H9 (cell line): ENCODE results near the gene PDE7B. TPM values are rescaled to one million over a fixed set of nuclear protein-coding genes. Genes with fewer than 3 reads are reported as not detected.

Source experiments
- DNase-seq: peaks from one replicate; pipeline ENCODE4 v3.0.0-alpha.2; 2017
- H2AFZ ChIP-seq: one replicate; pipeline ENCODE4 v1.6.1; 2013; ENCODE audit warnings: mild to moderate bottlenecking, low read length, control low read depth, moderate library complexity
- H2AK5ac ChIP-seq: 2 replicates; pipeline ENCODE4 v1.6.1; 2013; ENCODE audit warnings: low read length, control low read depth, mixed read lengths; ENCODE audit not compliant: insufficient read length
- H2BK120ac ChIP-seq: one replicate; pipeline ENCODE4 v1.6.1; 2013; ENCODE audit warnings: low read depth, mild to moderate bottlenecking, low read length, control low read depth, inconsistent platforms; ENCODE audit not compliant: poor library complexity, severe bottlenecking
- H2BK12ac ChIP-seq: 2 replicates; pipeline ENCODE4 v1.6.1; 2013; ENCODE audit warnings: low read length, control low read depth, mixed read lengths, low read depth; ENCODE audit not compliant: insufficient read length
- H2BK15ac ChIP-seq: 2 replicates; pipeline ENCODE4 v1.6.1; 2013; ENCODE audit warnings: low read depth, low read length, control low read depth
- H2BK20ac ChIP-seq: one replicate; pipeline ENCODE4 v1.6.1; 2013; ENCODE audit warnings: low read depth, mild to moderate bottlenecking, low read length, control low read depth, inconsistent platforms; ENCODE audit not compliant: poor library complexity, severe bottlenecking
- H2BK5ac ChIP-seq: 2 replicates; pipeline ENCODE4 v1.6.1; 2013; ENCODE audit warnings: low read length, control low read depth, mixed read lengths; ENCODE audit not compliant: insufficient read length
- H3K14ac ChIP-seq: 2 replicates; pipeline ENCODE4 v1.6.1; 2013; ENCODE audit warnings: low read length, control low read depth; ENCODE audit not compliant: insufficient read depth
- H3K18ac ChIP-seq: 2 replicates; pipeline ENCODE4 v1.6.1; 2013; ENCODE audit warnings: low read depth, mild to moderate bottlenecking, mixed read lengths, low read length, control low read depth; ENCODE audit not compliant: insufficient read length
- H3K23ac ChIP-seq: 2 replicates; pipeline ENCODE4 v1.6.1; 2013; ENCODE audit warnings: low read length, control low read depth, mixed read lengths, low read depth; ENCODE audit not compliant: insufficient read length
- H3K23me2 ChIP-seq: 2 replicates; pipeline ENCODE4 v1.6.1; 2013; ENCODE audit warnings: low read depth, mild to moderate bottlenecking, mixed read lengths, low read length, control low read depth; ENCODE audit not compliant: insufficient read length, poor library complexity, severe bottlenecking
- H3K27ac ChIP-seq: 2 replicates; pipeline ENCODE4 v1.5.1; 2013; ENCODE audit warnings: low read length, control low read depth, mixed read lengths, low read depth; ENCODE audit not compliant: insufficient read length
- H3K27me3 ChIP-seq: 2 replicates; pipeline ENCODE4 v1.6.1; 2013; ENCODE audit warnings: low read length, control low read depth, inconsistent platforms; ENCODE audit not compliant: insufficient read depth
- H3K4ac ChIP-seq: 2 replicates; pipeline ENCODE4 v1.6.1; 2013; ENCODE audit warnings: low read depth, mild to moderate bottlenecking, control low read depth, inconsistent platforms, low read length, moderate library complexity
- H3K4me1 ChIP-seq: 2 replicates; pipeline ENCODE4 v1.6.1; 2013; ENCODE audit warnings: low read length, control low read depth, inconsistent platforms; ENCODE audit not compliant: insufficient read depth
- H3K4me2 ChIP-seq: 2 replicates; pipeline ENCODE4 v1.6.1; 2013; ENCODE audit warnings: low read length, control low read depth, mixed read lengths; ENCODE audit not compliant: insufficient read length, insufficient read depth
- H3K56ac ChIP-seq: 2 replicates; pipeline ENCODE4 v1.6.1; 2013; ENCODE audit warnings: low read depth, mild to moderate bottlenecking, mixed read lengths, low read length, control low read depth; ENCODE audit not compliant: insufficient read length
- H3K79me1 ChIP-seq: 2 replicates; pipeline ENCODE4 v1.6.1; 2013; ENCODE audit warnings: low read depth, mild to moderate bottlenecking, moderate library complexity, low read length, control low read depth, inconsistent platforms; ENCODE audit not compliant: insufficient read depth, poor library complexity, severe bottlenecking
- H3K79me2 ChIP-seq: 2 replicates; pipeline ENCODE4 v1.6.1; 2013; ENCODE audit warnings: low read length, control low read depth, inconsistent platforms; ENCODE audit not compliant: insufficient read depth
- H3K9ac ChIP-seq: 2 replicates; pipeline ENCODE4 v1.6.1; 2013; ENCODE audit warnings: low read length, control low read depth, mixed read lengths; ENCODE audit not compliant: insufficient read length; ENCODE audit errors: extremely low read depth
- H3K9me3 ChIP-seq: one replicate; pipeline ENCODE4 v1.6.1; 2013; ENCODE audit warnings: low read depth, low read length, inconsistent platforms; ENCODE audit not compliant: control insufficient read depth
- H3T11ph ChIP-seq: one replicate; pipeline ENCODE4 v1.6.1; 2013; ENCODE audit warnings: mild to moderate bottlenecking, low read length, control low read depth, inconsistent platforms
- H4K20me1 ChIP-seq: one replicate; pipeline ENCODE4 v1.6.1; 2013; ENCODE audit not compliant: control insufficient read depth, insufficient read length, insufficient read depth
- H4K5ac ChIP-seq: 2 replicates; pipeline ENCODE4 v1.6.1; 2013; ENCODE audit warnings: low read depth, mild to moderate bottlenecking, mixed read lengths, low read length, control low read depth; ENCODE audit not compliant: insufficient read length
- H4K8ac ChIP-seq: replicated peaks from 2 replicates; pipeline ENCODE4 v1.6.1; 2013; ENCODE audit warnings: low read length, control low read depth, mixed read lengths, low read depth; ENCODE audit not compliant: insufficient read length
- H4K91ac ChIP-seq: 2 replicates; pipeline ENCODE4 v1.6.1; 2013; ENCODE audit warnings: low read depth, mild to moderate bottlenecking, moderate library complexity, mixed read lengths, low read length, control low read depth; ENCODE audit not compliant: insufficient read length
- H3K27ac Mint-ChIP-seq, 3 experiments: 2 replicates in 2 of 3; 3 replicates in 1 of 3; pipeline ENCODE4 v1.8.0; 2020 to 2021; ENCODE audit warnings: mixed read lengths in 3 of 3, mild to moderate bottlenecking in 1 of 3, moderate library complexity in 1 of 3
- H3K27me3 Mint-ChIP-seq: 2 replicates; pipeline ENCODE4 v1.8.0; 2021; ENCODE audit warnings: low read depth, mild to moderate bottlenecking, moderate library complexity, mixed read lengths
- H3K36me3 Mint-ChIP-seq, 3 experiments: 2 replicates in 2 of 3; 3 replicates in 1 of 3; pipeline ENCODE4 v1.8.0; 2020 to 2021; ENCODE audit warnings: low read depth in 3 of 3, mixed read lengths in 3 of 3; ENCODE audit not compliant: insufficient read depth in 1 of 3
- H3K4me1 Mint-ChIP-seq, 2 experiments: 2 replicates each; pipeline ENCODE4 v1.8.0; 2020; ENCODE audit warnings: mixed read lengths in 2 of 2
- H3K4me3 Mint-ChIP-seq, 2 experiments: 2 replicates in 1 of 2; 3 replicates in 1 of 2; pipeline ENCODE4 v1.8.0; 2020 to 2021; ENCODE audit warnings: mild to moderate bottlenecking in 2 of 2, mixed read lengths in 2 of 2, moderate library complexity in 1 of 2
- H3K9me3 Mint-ChIP-seq, 2 experiments: 2 replicates in 1 of 2; 3 replicates in 1 of 2; pipeline ENCODE4 v1.8.0; 2020; ENCODE audit warnings: mild to moderate bottlenecking in 2 of 2, mixed read lengths in 2 of 2, moderate library complexity in 1 of 2
- WGBS: extraction: QIAGEN DNeasy Blood & Tissue Kit; methylation state at CpG from one replicate; pipeline ENCODE4 v1.1.7; 2013; ENCODE audit warnings: missing lambda C conversion rate, low lambda C conversion rate, mixed read lengths; ENCODE audit not compliant: insufficient read length; ENCODE audit errors: extremely low coverage; 5-methylcytosine and 5-hydroxymethylcytosine counted together
- total RNA-seq: library from RNA; stranded (reverse); gene quantifications from 2 replicates; pipeline ENCODE4 v1.2.1, GENCODE V29; 2021
- TF ChIP-seq, protein P1 (sequence below): fragments of 200-600 bp; sonication (generic); conservative IDR thresholded peaks from 3 replicates; pipeline ENCODE4 v1.8.0; 2021; ENCODE audit warnings: antibody characterized with exemption, mild to moderate bottlenecking

Gene PDE7B
- total RNA-seq, 1 experiment from 2014 or later, result not detected

DNA sequence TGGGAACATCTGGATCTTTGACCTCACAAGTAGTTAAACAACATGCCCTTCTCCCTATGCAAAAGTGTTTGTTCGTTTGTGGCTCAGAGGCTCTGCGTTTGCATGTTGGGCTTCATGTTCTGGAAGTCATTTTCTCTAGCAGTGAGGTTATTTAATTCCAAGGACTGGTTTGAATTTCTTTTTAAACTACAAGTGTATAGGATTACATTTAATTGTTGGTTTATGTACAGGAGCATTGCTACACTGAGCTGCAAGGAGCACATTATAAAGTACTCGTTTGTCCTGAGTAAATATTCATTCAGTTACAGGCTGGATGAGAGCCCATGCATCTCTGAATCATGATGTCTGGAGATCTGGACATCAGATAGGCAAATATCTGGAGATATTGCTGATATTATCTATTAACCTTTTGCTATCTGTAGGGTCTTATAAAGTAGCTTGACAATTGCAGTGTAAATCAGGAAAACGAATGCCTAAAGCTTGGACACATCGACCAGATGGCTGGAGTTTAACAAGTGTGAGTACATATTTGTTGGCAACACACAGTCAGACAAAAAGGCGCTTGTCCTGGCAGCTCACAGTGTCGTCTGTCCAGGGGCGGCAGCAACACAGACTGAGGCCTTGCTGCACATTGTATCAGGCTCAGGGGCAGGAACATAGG is 84.6 kb downstream of the PDE7B start:
- TF ChIP-seq, protein P1, sequence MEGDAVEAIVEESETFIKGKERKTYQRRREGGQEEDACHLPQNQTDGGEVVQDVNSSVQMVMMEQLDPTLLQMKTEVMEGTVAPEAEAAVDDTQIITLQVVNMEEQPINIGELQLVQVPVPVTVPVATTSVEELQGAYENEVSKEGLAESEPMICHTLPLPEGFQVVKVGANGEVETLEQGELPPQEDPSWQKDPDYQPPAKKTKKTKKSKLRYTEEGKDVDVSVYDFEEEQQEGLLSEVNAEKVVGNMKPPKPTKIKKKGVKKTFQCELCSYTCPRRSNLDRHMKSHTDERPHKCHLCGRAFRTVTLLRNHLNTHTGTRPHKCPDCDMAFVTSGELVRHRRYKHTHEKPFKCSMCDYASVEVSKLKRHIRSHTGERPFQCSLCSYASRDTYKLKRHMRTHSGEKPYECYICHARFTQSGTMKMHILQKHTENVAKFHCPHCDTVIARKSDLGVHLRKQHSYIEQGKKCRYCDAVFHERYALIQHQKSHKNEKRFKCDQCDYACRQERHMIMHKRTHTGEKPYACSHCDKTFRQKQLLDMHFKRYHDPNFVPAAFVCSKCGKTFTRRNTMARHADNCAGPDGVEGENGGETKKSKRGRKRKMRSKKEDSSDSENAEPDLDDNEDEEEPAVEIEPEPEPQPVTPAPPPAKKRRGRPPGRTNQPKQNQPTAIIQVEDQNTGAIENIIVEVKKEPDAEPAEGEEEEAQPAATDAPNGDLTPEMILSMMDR, result no peak
- Histone ChIP-seq H2AK5ac (no peak overlapping the region), H3K79me1 (no peaks in the 10 kb centered on the region), H3K56ac (no peak overlapping the region), H4K5ac (no peak overlapping the region), H4K8ac (no peak overlapping the region), H3K9ac (no peak overlapping the region), H2BK12ac (no peak overlapping the region), H3K79me2 (no peaks in the 10 kb centered on the region), H3K27ac (no peak overlapping the region), H2BK15ac (no peak overlapping the region), H2BK5ac (no peak overlapping the region), H4K20me1 (no peaks in the 10 kb centered on the region), H3K18ac (no peak overlapping the region), H3K9me3 (no peaks in the 10 kb centered on the region), H3K14ac (no peak overlapping the region), H3K4me1 (no peaks in the 10 kb centered on the region), H3K4me2 (no peak overlapping the region), H3T11ph (no peak overlapping the region), H2BK120ac (no peak overlapping the region), H3K27me3 (no peaks in the 10 kb centered on the region), H3K4ac (no peak overlapping the region), H2AFZ (no peak overlapping the region), H4K91ac (no peak overlapping the region), H3K23me2 (no peaks in the 10 kb centered on the region), H3K23ac (no peak overlapping the region), H2BK20ac (no peak overlapping the region)
- WGBS, result no CpG with 5 or more reads among the region's 8 CpGs
- Mint-ChIP-seq H3K9me3 (no peaks in the 10 kb centered on the region), H3K4me3 (no peak overlapping the region), H3K4me1 (no peaks in the 10 kb centered on the region), H3K36me3 (no peaks in the 10 kb centered on the region), H3K27me3 (no peaks in the 10 kb centered on the region), H3K27ac (no peak overlapping the region)
- DNase-seq, result no peak
